HFFc6 (cell line): Measurements from ENCODE around the gene DUSP12. TPM values are rescaled to one million over a fixed set of nuclear protein-coding genes. Genes with fewer than 3 reads are reported as not detected.

Experiments used
- DNase-seq: peaks from one replicate; pipeline ENCODE4 v3.0.0-alpha.2; 2018
- H3K27ac Mint-ChIP-seq: 2 replicates; pipeline ENCODE4 v1.8.0; 2020; ENCODE audit warnings: mild to moderate bottlenecking, mixed read lengths
- H3K27me3 Mint-ChIP-seq: 2 replicates; pipeline ENCODE4 v1.8.0; 2021; ENCODE audit warnings: mild to moderate bottlenecking, moderate library complexity, mixed read lengths; ENCODE audit not compliant: insufficient read depth
- H3K36me3 Mint-ChIP-seq: 2 replicates; pipeline ENCODE4 v1.8.0; 2021; ENCODE audit warnings: low read depth, mixed read lengths
- H3K4me1 Mint-ChIP-seq: 2 replicates; pipeline ENCODE4 v1.8.0; 2020; ENCODE audit warnings: low read depth, mixed read lengths
- H3K4me3 Mint-ChIP-seq: 2 replicates; pipeline ENCODE4 v1.8.0; 2020; ENCODE audit warnings: mild to moderate bottlenecking, moderate library complexity, mixed read lengths
- H3K9me3 Mint-ChIP-seq: 2 replicates; pipeline ENCODE4 v1.8.0; 2020; ENCODE audit warnings: mild to moderate bottlenecking, mixed read lengths
- total RNA-seq, 6 experiments: library from RNA; stranded (reverse); fragmentation: NEBNext Ultra II Directional; extraction: Animal tissue kit (Norgen Biotek cat#: 25700); gene quantifications; 2 replicates in 1 of 6; 3 replicates in 5 of 6; pipeline ENCODE4 v1.2.3, GENCODE V29; 2021
- TF ChIP-seq, protein P1 (sequence below): fragments of 200-600 bp; sonication (generic); IDR thresholded peaks from 2 replicates; pipeline ENCODE4 v1.5.0; 2021; ENCODE audit warnings: antibody characterized with exemption, mild to moderate bottlenecking

DUSP12 gene
- total RNA-seq, 6 experiments from 2014 or later: 31.9 to 38.0 (median 36.4) TPM

DNA sequence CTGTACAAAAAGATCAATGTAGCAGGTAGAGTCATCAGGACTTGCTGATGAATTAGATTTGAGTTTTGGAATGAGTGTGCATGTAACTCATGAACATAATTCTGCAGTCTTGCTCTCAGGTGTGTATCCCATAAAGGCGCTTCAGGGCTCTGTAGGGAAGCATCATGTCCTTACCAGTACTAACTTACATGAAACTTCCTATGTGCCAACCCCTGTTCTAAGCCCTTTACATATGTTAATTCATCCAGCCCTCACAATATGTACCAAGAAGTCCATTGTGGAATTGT is 30.3 kb upstream of the DUSP12 start:
- Mint-ChIP-seq H3K9me3 (no peaks in the 10 kb centered on the region), H3K36me3 (no peaks in the 10 kb centered on the region), H3K4me3 (no peak overlapping the region), H3K27me3 (no peaks in the 10 kb centered on the region), H3K4me1 (peaks cover 52% of the 10 kb centered on the region), H3K27ac (no peak overlapping the region)
- TF ChIP-seq, protein P1, sequence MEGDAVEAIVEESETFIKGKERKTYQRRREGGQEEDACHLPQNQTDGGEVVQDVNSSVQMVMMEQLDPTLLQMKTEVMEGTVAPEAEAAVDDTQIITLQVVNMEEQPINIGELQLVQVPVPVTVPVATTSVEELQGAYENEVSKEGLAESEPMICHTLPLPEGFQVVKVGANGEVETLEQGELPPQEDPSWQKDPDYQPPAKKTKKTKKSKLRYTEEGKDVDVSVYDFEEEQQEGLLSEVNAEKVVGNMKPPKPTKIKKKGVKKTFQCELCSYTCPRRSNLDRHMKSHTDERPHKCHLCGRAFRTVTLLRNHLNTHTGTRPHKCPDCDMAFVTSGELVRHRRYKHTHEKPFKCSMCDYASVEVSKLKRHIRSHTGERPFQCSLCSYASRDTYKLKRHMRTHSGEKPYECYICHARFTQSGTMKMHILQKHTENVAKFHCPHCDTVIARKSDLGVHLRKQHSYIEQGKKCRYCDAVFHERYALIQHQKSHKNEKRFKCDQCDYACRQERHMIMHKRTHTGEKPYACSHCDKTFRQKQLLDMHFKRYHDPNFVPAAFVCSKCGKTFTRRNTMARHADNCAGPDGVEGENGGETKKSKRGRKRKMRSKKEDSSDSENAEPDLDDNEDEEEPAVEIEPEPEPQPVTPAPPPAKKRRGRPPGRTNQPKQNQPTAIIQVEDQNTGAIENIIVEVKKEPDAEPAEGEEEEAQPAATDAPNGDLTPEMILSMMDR: no peak
- no peak for DNase-seq

DNA sequence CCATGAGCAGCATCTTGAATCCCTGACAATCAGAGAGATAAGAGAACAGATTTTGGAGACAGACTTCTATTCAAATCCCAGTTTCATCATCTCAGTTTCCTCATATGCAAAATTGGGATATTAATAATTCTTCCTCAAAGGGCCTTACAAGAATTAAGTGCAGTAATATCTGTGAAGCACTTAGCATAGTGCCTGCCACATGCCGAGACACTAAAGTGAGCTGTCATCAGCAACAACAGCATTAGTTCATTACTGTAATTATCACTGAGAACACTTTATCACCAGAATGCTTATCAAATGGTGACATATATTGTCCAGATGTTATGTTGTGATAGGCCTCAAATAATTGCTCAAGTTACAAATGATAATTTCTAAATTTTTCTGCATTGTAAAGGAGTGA is 29.2 kb upstream of the DUSP12 start:
- Mint-ChIP-seq H3K4me3 (no peak overlapping the region), H3K27me3 (no peaks in the 10 kb centered on the region), H3K27ac (peak overlapping the region; percentile 10; the same call in 1 of the 2 replicates), H3K9me3 (no peaks in the 10 kb centered on the region), H3K36me3 (no peaks in the 10 kb centered on the region), H3K4me1 (peaks cover 62% of the 10 kb centered on the region)
- TF ChIP-seq, protein P1: no peak
- no peak for DNase-seq

DNA sequence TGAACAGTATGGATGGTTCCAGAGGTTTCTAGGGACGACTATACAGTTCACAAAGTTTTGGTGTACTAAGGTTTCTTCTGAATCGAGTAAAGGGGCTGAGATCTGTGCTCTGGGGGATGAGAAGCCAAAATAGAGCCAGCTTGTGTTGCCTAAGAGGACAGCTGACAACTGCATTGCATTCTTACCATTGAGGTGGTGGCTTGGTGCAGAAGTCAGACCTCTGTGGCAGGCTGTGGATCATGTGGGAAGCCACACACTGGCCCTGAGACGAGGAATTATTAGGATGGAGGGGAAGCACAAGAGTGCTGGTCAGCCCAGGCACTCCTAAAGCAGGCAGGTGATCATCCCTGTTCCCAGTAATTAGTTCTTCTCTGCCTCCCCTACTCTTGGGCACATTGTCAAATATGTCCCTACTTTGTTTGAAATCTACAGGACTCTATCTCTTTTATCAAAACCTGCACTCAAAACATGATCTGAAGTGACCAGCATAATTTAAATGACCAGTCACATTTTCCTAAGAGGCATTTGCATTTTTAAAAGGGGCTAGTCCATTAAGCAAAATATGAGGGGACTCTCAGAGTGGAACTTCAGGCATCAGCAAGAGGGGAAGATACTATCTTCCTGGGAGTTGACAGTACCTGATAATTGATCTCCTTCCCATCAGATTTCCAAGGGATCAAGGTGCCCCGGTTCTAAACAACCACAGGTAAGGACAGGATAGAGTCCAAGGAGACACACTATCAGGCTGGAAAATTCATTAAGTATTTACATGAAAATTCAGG is 28.4 kb upstream of the DUSP12 start, which contains the start of gene FCRLB:
TSS of gene FCRLB (plus strand) at position 589 of the 782 bp plus-strand sequence. CDS start 1,129 bp downstream, outside the sequence.
- Mint-ChIP-seq H3K27me3 (no peaks in the 10 kb centered on the region), H3K36me3 (no peaks in the 10 kb centered on the region), H3K9me3 (no peaks in the 10 kb centered on the region), H3K4me1 (peaks cover 69% of the 10 kb centered on the region), H3K27ac (peak within 1 kb of the TSS; percentile 94), H3K4me3 (peak within 1 kb of the TSS; percentile 66)
- no peak for DNase-seq
- TF ChIP-seq, protein P1: no peak

DNA sequence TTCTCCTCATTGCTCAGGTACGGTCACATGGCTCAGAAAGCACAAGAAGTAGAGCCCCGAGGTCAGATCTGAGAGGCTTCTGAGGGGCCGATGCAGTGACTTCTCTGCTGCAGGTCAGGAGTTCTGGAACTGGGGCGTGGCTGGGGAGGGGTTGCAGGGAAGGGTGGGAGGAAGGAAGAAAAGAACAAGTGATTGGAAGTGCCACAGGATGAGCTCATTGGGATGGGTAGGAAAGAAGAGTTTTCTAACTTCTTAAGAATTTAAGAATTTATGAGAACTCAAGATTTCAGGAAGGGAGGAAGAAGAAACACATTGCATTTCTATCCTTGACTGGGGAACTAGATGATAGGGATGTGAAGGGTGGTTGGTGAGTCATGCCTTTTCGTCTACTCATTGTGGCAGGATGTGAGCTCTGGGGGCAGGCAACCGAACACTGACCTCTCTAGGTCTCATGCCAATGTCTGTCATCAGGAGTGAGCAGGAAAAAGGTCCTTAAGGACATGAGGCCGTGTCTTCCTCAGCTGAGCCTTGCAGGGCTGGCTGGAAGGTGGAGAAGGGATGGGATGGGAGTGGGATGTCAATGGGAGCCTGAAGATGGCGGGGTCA is 27.7 kb upstream of the DUSP12 start:
- TF ChIP-seq, protein P1: no peak
- Mint-ChIP-seq H3K4me1 (peaks cover 71% of the 10 kb centered on the region), H3K9me3 (no peaks in the 10 kb centered on the region), H3K4me3 (peak overlapping the region; percentile 66), H3K36me3 (no peaks in the 10 kb centered on the region), H3K27ac (peak overlapping the region; percentile 94), H3K27me3 (no peaks in the 10 kb centered on the region)
- peak; percentile 89 for DNase-seq

DNA sequence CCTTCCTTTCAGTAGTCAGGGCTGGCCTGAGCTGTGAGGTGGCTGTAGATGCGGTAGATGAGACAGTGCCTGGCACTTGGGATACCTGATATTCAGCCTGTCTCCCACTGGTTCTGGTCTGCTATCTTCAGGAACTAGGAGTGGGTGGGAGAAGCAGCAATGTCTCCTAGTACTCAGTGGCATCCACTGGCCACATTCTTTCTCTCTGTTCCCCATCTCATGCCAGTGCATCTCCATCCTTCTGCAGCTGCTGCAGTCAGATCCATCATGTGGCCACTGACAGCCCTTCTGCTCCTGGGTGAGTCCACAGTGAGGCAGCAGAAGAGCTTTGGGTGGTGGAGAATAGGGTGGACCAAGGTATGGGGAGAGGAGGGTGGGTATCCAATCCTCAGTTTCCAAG is 27.2 kb upstream of the DUSP12 start:
- Mint-ChIP-seq H3K27ac (peak overlapping the region; percentile 94), H3K36me3 (no peaks in the 10 kb centered on the region), H3K4me3 (peak overlapping the region; percentile 66; the same call in 1 of the 2 replicates), H3K4me1 (peaks cover 73% of the 10 kb centered on the region), H3K27me3 (no peaks in the 10 kb centered on the region), H3K9me3 (no peaks in the 10 kb centered on the region)
- TF ChIP-seq, protein P1: no peak
- DNase-seq: no peak
